ENCODE data around the gene URB1.

URB1 gene

DNA sequence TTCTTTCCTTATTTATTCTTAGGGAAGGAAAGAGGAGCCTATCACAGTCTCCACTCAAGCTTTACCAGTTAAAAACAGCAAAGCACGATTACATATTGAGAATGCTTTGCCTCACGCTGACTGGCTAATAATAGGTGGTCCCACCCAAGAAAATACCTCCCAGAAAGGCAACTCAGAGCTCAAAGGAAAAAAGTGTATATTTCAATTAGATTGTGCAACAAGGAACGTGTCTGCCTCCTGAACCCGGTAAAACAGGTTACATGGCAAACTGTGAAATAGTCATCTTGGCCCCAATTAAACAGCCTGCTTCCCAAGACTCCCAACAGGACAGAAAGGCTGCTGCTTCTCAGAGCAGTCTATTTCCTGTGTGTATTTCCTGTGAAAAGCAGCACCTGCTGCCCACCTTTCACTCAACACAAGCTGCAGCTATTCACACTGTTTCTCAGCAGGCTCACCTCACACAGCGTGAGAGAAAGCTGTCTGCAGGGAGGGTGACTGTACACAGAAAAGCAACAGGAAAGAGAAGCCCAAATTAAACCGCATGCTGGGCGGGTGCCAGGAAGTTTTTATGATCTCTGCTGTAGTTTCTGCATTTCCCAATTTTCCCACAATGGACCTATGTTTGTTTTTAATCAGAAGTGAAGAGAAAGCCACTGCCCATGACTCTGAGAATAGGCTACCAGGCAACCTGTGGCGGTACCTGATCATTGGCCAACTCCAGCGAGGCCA lies 44.0 kb downstream of the URB1 start:
- H3K9me3 Mint-ChIP-seq (ENCODE audit: low read depth), result peaks cover 9% of the 10 kb centered on the region
- no peak overlapping the region for H3K27ac Mint-ChIP-seq

DNA sequence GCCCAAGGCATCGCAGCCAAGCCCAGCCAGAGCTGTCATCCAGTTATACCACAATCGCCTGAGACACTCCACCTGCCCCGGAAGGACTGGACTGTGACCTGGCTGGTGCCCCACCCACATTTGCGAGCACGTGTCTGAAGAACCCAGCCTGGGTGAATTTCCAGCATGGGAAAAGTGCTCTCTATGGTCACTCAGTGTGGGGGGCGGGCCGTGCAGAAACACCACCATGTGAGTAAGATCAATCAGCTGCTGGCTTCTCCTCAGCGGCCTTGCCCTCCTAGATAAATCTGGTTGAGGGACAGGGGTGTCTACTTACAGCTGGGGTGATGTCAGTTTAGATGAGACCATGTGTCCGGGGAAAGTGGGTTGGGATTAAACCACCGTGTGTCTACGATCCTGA lies 44.8 kb downstream of the URB1 start:
- Mint-ChIP-seq H3K27ac (no peak overlapping the region), H3K27me3 (no peaks in the 10 kb centered on the region), H3K9me3 (ENCODE audit: low read depth) (peaks cover 9% of the 10 kb centered on the region), H3K4me1 (ENCODE audit: low read depth) (peaks cover 1% of the 10 kb centered on the region), H3K4me3 (no peak overlapping the region), H3K36me3 (peaks cover 27% of the 10 kb centered on the region)

More for the DNA sequence above, 44.0 kb downstream of the URB1 start:
- H3K36me3 Mint-ChIP-seq, result peaks cover 19% of the 10 kb centered on the region
- H3K4me1 Mint-ChIP-seq (ENCODE audit: low read depth), result peaks cover 1% of the 10 kb centered on the region
- H3K27me3 Mint-ChIP-seq, result no peaks in the 10 kb centered on the region
- H3K4me3 Mint-ChIP-seq, result no peak overlapping the region

DNA sequence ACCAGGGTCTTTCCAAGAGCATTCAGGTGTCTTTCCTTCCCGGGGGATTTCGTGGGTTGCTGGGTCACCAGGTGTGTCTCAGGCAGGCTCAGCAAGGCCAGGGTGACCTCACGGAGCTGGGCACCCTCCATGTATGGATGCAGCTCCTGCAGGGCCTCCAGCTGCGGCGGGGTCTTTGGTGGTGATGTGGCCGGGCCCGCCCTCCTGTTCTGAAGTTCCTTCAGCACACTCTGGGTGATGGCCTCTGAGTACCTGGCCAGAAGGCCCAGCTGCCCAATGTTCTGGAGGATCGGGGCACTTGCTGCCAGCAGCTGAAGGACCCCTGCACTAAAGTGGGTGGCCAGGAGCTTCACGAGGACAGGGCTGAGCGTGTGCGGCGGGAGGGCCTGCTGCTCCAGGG lies 45.5 kb downstream of the URB1 start:
- Mint-ChIP-seq H3K4me1 (ENCODE audit: low read depth) (peaks cover 1% of the 10 kb centered on the region), H3K36me3 (peaks cover 27% of the 10 kb centered on the region), H3K4me3 (no peak overlapping the region), H3K27ac (no peak overlapping the region), H3K9me3 (ENCODE audit: low read depth) (peaks cover 9% of the 10 kb centered on the region), H3K27me3 (no peaks in the 10 kb centered on the region)

- Mint-ChIP-seq H3K9me3 (ENCODE audit: low read depth) (peaks cover 9% of the 10 kb centered on the region), H3K36me3 (peaks cover 27% of the 10 kb centered on the region), H3K4me3 (no peak overlapping the region), H3K4me1 (ENCODE audit: low read depth) (peaks cover 1% of the 10 kb centered on the region), H3K27ac (no peak overlapping the region), H3K27me3 (no peaks in the 10 kb centered on the region)
Measured at GRCh38 chr21:32346951-32347350, 45.9 kb downstream of the URB1 start.

- Mint-ChIP-seq H3K36me3 (peaks cover 34% of the 10 kb centered on the region), H3K27me3 (no peaks in the 10 kb centered on the region), H3K27ac (no peak overlapping the region), H3K4me1 (ENCODE audit: low read depth) (no peaks in the 10 kb centered on the region), H3K4me3 (no peak overlapping the region), H3K9me3 (ENCODE audit: low read depth) (peaks cover 9% of the 10 kb centered on the region)
Measured at GRCh38 chr21:32340863-32341848, 51.7 kb downstream of the URB1 start.

DNA sequence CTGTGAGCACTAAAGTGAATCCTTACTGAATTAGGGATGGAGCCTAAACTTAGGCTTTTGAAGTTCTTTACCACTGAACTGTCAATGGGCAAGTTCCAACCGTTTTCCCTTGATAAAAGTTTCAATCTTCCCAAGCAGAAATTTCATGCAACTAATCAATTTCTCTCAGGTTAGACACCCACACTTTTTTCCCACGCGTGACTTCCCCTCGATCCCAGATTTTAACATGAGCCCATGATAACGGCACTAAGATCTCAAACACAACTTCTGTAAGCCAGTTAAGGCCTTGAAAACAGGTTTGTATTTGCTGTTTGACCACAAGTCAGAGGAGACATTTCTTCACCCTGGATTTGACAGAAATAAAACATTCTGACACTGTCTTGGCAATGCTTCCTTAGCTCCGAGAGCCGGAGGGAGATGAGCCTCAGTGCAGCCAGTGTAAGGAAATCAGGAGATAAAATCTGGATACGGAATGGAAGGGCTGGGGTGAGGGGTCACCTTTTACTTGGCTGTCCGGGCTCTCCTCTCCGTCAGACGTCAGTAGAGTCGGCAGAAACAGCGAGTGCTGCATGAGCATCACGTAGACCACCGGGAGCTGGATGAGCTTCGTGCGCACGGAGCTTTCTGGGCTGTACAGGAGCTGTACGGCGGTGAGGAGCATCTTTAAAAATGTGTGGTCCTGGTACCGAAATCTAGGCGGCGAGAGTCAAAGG lies 54.4 kb downstream of the URB1 start:
- no peaks in the 10 kb centered on the region for H3K9me3 Mint-ChIP-seq (ENCODE audit: low read depth)
- no peak overlapping the region for H3K4me3 Mint-ChIP-seq
- no peak overlapping the region for H3K27ac Mint-ChIP-seq
- no peaks in the 10 kb centered on the region for H3K4me1 Mint-ChIP-seq (ENCODE audit: low read depth)
- H3K27me3 Mint-ChIP-seq, result no peaks in the 10 kb centered on the region
- H3K36me3 Mint-ChIP-seq, result peaks cover 22% of the 10 kb centered on the region

DNA sequence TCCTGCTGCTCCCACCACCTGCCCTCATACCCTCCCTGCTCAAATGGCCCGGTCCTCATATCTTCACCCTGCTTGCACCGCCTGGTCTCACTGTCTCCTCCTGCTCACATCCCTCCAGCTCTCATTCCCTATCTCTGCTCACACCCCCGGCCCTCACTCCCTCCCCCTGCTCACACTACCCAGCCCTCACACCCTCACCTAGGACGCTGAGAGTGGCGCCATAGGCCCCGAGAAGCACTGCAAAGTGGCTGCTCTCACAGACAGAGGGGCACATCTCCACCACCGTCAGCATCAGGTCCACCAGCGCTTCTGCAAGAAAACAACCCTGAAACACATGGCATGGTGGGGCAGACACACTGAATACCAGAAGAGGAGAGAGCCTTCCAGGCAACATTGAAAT lies 55.6 kb downstream of the URB1 start:
- Mint-ChIP-seq H3K27ac (no peak overlapping the region), H3K9me3 (ENCODE audit: low read depth) (no peaks in the 10 kb centered on the region), H3K36me3 (peaks cover 26% of the 10 kb centered on the region), H3K4me1 (ENCODE audit: low read depth) (no peaks in the 10 kb centered on the region), H3K27me3 (no peaks in the 10 kb centered on the region), H3K4me3 (no peak overlapping the region)

DNA sequence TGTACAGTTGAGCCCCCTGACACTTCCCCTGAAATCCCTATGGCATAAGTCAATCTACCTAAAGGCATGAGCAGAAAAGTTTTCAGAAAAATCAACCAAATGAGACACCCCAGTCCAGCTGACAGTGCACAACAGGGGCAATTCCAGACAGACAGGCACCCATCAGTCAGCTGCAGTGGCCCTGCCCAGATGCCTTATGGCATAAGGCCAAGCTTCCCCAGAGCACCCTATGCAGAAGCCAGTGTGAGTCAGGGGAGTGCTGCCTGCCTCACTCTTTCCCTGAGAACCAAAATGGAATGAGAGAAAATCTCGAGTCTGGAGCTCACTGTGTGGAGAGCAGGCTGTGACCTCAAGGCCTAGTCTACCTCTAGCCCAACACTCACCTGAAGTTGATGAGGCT lies 56.1 kb downstream of the URB1 start:
- no peaks in the 10 kb centered on the region for H3K4me1 Mint-ChIP-seq (ENCODE audit: low read depth)
- H3K27ac Mint-ChIP-seq, result no peak overlapping the region
- H3K4me3 Mint-ChIP-seq, result no peak overlapping the region
- H3K9me3 Mint-ChIP-seq (ENCODE audit: low read depth), result no peaks in the 10 kb centered on the region
- H3K36me3 Mint-ChIP-seq, result peaks cover 26% of the 10 kb centered on the region
- no peaks in the 10 kb centered on the region for H3K27me3 Mint-ChIP-seq

GRCh38 chr21:32335601-32336575 lies 56.9 kb downstream of the URB1 start:
- H3K27me3 Mint-ChIP-seq, result no peaks in the 10 kb centered on the region
- no peak overlapping the region for H3K4me3 Mint-ChIP-seq
- no peak overlapping the region for H3K27ac Mint-ChIP-seq
- peaks cover 26% of the 10 kb centered on the region for H3K36me3 Mint-ChIP-seq
- H3K4me1 Mint-ChIP-seq (ENCODE audit: low read depth), result no peaks in the 10 kb centered on the region
- no peaks in the 10 kb centered on the region for H3K9me3 Mint-ChIP-seq (ENCODE audit: low read depth)

DNA sequence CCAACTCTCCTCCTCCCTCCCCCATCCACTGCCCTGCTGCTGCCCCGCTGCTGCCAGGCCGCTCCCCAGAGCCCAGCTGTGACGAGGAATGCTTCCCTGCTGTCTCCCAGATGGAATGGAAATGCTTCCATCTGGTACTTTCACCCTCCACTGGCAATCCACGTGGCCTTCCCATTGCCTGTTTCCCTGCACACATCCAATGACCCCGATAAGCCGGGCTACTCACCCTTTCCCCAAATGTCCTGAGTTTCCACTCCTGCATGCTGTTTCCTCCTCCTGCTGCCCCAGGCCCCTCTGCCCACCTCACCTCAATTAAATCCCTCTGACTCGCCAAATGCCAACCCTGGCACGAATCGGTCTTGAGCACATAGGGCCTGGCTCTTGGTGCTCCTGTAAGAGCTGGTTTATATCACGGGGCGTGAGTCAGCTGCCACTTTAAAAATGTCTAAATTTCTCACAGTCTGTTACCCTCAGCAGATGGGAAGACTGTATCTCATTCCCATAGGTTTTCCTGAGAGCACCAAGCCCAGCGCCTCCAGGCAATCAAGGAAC lies 57.8 kb downstream of the URB1 start:
- Mint-ChIP-seq H3K27me3 (no peaks in the 10 kb centered on the region), H3K27ac (no peak overlapping the region), H3K36me3 (peaks cover 27% of the 10 kb centered on the region), H3K4me1 (ENCODE audit: low read depth) (no peaks in the 10 kb centered on the region), H3K9me3 (ENCODE audit: low read depth) (no peaks in the 10 kb centered on the region), H3K4me3 (no peak overlapping the region)

DNA sequence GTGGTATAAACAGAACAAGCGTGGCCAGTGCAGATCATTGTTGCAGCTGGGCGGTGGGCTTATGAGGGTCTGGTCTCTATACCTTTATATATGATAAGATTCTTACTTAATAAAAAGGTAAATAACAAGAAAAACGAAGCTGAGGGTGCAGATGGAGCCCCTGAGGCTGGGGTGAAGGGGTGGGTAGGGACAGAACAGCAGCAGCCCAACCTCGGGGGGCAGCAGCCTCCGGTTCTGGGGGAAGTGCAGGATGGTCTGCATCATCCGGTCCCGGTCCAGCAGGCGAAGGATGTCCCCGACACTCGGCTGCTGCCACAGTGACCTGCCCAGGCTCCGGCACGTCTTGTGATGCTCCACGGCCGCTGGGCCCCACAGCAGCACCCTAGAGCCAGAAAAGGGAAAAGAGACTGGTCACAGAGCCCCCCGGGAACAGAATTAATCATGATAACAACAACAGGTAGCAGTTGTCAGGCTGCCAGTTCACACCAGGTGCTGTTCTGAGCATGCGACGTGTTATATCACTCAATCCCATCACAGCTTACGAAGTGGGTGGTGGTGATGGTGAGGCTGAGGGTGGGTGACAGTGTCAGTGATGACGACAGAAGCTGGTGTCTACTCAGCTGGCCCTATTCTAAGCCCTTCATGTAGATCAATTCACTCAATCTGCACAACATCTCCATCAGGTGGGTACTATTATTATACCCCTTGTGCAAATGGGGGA lies 58.7 kb downstream of the URB1 start:
- Mint-ChIP-seq H3K36me3 (peaks cover 26% of the 10 kb centered on the region), H3K27me3 (no peaks in the 10 kb centered on the region), H3K27ac (no peak overlapping the region), H3K4me1 (ENCODE audit: low read depth) (no peaks in the 10 kb centered on the region), H3K4me3 (no peak overlapping the region), H3K9me3 (ENCODE audit: low read depth) (no peaks in the 10 kb centered on the region)

GRCh38 chr21:32332463-32332951 lies 60.3 kb downstream of the URB1 start:
- no peaks in the 10 kb centered on the region for H3K4me1 Mint-ChIP-seq (ENCODE audit: low read depth)
- H3K9me3 Mint-ChIP-seq (ENCODE audit: low read depth), result no peaks in the 10 kb centered on the region
- no peaks in the 10 kb centered on the region for H3K27me3 Mint-ChIP-seq
- peaks cover 19% of the 10 kb centered on the region for H3K36me3 Mint-ChIP-seq
- H3K27ac Mint-ChIP-seq, result no peak overlapping the region
- H3K4me3 Mint-ChIP-seq, result no peak overlapping the region
